Measurements from ENCODE around the gene TENM3.

Gene TENM3

GRCh38 chr4:182310962-182311361, 67.8 kb downstream of the TENM3 start:
- no peaks in the 10 kb centered on the region for H3K4me1 ChIP-seq (ENCODE audit: control insufficient read depth, insufficient read depth, low read length)
- H3K27me3 ChIP-seq (ENCODE audit: control insufficient read depth, insufficient read depth, low read length): no peaks in the 10 kb centered on the region
- no peak overlapping the region for H3K27ac ChIP-seq (ENCODE audit: low read depth, low read length)
- H3K4me3 ChIP-seq (ENCODE audit: low read depth, low read length): no peak overlapping the region
- H3K9me3 ChIP-seq (ENCODE audit: control insufficient read depth, insufficient read depth, low read length): peaks cover 6% of the 10 kb centered on the region; the same call in 1 of the 2 replicates
- no peaks in the 10 kb centered on the region for H3K36me3 ChIP-seq (ENCODE audit: control insufficient read depth, insufficient read depth, low read length)
- no peak overlapping the region for H3K9ac ChIP-seq (ENCODE audit: low read depth, low read length)

- H3K36me3 ChIP-seq (ENCODE audit: control insufficient read depth, insufficient read depth, low read length): no peaks in the 10 kb centered on the region
- H3K27ac ChIP-seq (ENCODE audit: low read depth, low read length): no peak overlapping the region
- no peaks in the 10 kb centered on the region for H3K4me1 ChIP-seq (ENCODE audit: control insufficient read depth, insufficient read depth, low read length)
- no peak overlapping the region for H3K9ac ChIP-seq (ENCODE audit: low read depth, low read length)
- peaks cover 6% of the 10 kb centered on the region; the same call in 1 of the 2 replicates for H3K9me3 ChIP-seq (ENCODE audit: control insufficient read depth, insufficient read depth, low read length)
- no peaks in the 10 kb centered on the region for H3K27me3 ChIP-seq (ENCODE audit: control insufficient read depth, insufficient read depth, low read length)
- H3K4me3 ChIP-seq (ENCODE audit: low read depth, low read length): no peak overlapping the region
Measured at GRCh38 chr4:182314537-182314936, 71.3 kb downstream of the TENM3 start.

- Histone ChIP-seq H3K27ac (ENCODE audit: low read depth, low read length) (no peak overlapping the region), H3K9me3 (ENCODE audit: control insufficient read depth, insufficient read depth, low read length) (peaks cover 6% of the 10 kb centered on the region; the same call in 1 of the 2 replicates), H3K9ac (ENCODE audit: low read depth, low read length) (no peak overlapping the region), H3K27me3 (ENCODE audit: control insufficient read depth, insufficient read depth, low read length) (no peaks in the 10 kb centered on the region), H3K36me3 (ENCODE audit: control insufficient read depth, insufficient read depth, low read length) (no peaks in the 10 kb centered on the region), H3K4me1 (ENCODE audit: control insufficient read depth, insufficient read depth, low read length) (0 out of 2 replicates have a peak, but pooled peaks cover 8% of the 10 kb centered on the region), H3K4me3 (ENCODE audit: low read depth, low read length) (no peak overlapping the region)
Measured at GRCh38 chr4:182318256-182318655, 75.1 kb downstream of the TENM3 start.

- H3K4me1 ChIP-seq (ENCODE audit: control insufficient read depth, insufficient read depth, low read length): 0 out of 2 replicates have a peak, but pooled peaks cover 8% of the 10 kb centered on the region
- no peak overlapping the region for H3K27ac ChIP-seq (ENCODE audit: low read depth, low read length)
- H3K4me3 ChIP-seq (ENCODE audit: low read depth, low read length): no peak overlapping the region
- no peaks in the 10 kb centered on the region for H3K9me3 ChIP-seq (ENCODE audit: control insufficient read depth, insufficient read depth, low read length)
- no peaks in the 10 kb centered on the region for H3K27me3 ChIP-seq (ENCODE audit: control insufficient read depth, insufficient read depth, low read length)
- no peaks in the 10 kb centered on the region for H3K36me3 ChIP-seq (ENCODE audit: control insufficient read depth, insufficient read depth, low read length)
- no peak overlapping the region for H3K9ac ChIP-seq (ENCODE audit: low read depth, low read length)
Measured at GRCh38 chr4:182320092-182320491, 76.9 kb downstream of the TENM3 start.

GRCh38 chr4:182320580-182320979, 77.4 kb downstream of the TENM3 start:
- Histone ChIP-seq H3K36me3 (ENCODE audit: control insufficient read depth, insufficient read depth, low read length) (no peaks in the 10 kb centered on the region), H3K4me3 (ENCODE audit: low read depth, low read length) (no peak overlapping the region), H3K9ac (ENCODE audit: low read depth, low read length) (no peak overlapping the region), H3K9me3 (ENCODE audit: control insufficient read depth, insufficient read depth, low read length) (no peaks in the 10 kb centered on the region), H3K27ac (ENCODE audit: low read depth, low read length) (no peak overlapping the region), H3K4me1 (ENCODE audit: control insufficient read depth, insufficient read depth, low read length) (0 out of 2 replicates have a peak, but pooled peaks cover 8% of the 10 kb centered on the region), H3K27me3 (ENCODE audit: control insufficient read depth, insufficient read depth, low read length) (no peaks in the 10 kb centered on the region)

- no peaks in the 10 kb centered on the region for H3K36me3 ChIP-seq (ENCODE audit: control insufficient read depth, insufficient read depth, low read length)
- no peak overlapping the region for H3K27ac ChIP-seq (ENCODE audit: low read depth, low read length)
- peaks cover 8% of the 10 kb centered on the region; the same call in 1 of the 2 replicates for H3K4me1 ChIP-seq (ENCODE audit: control insufficient read depth, insufficient read depth, low read length)
- no peak overlapping the region for H3K4me3 ChIP-seq (ENCODE audit: low read depth, low read length)
- H3K27me3 ChIP-seq (ENCODE audit: control insufficient read depth, insufficient read depth, low read length): no peaks in the 10 kb centered on the region
- no peak overlapping the region for H3K9ac ChIP-seq (ENCODE audit: low read depth, low read length)
- no peaks in the 10 kb centered on the region for H3K9me3 ChIP-seq (ENCODE audit: control insufficient read depth, insufficient read depth, low read length)
Measured at GRCh38 chr4:182324282-182324681, 81.1 kb downstream of the TENM3 start.

- H3K4me1 ChIP-seq (ENCODE audit: control insufficient read depth, insufficient read depth, low read length): peaks cover 18% of the 10 kb centered on the region
- H3K27me3 ChIP-seq (ENCODE audit: control insufficient read depth, insufficient read depth, low read length): no peaks in the 10 kb centered on the region
- H3K27ac ChIP-seq (ENCODE audit: low read depth, low read length): no peak overlapping the region
Measured at GRCh38 chr4:182325397-182325796, 82.2 kb downstream of the TENM3 start.

GRCh38 chr4:182325848-182326255, 82.7 kb downstream of the TENM3 start:
- H3K27ac ChIP-seq (ENCODE audit: low read depth, low read length): no peak overlapping the region
- peaks cover 22% of the 10 kb centered on the region for H3K4me1 ChIP-seq (ENCODE audit: control insufficient read depth, insufficient read depth, low read length)
- no peaks in the 10 kb centered on the region for H3K36me3 ChIP-seq (ENCODE audit: control insufficient read depth, insufficient read depth, low read length)
- no peaks in the 10 kb centered on the region for H3K27me3 ChIP-seq (ENCODE audit: control insufficient read depth, insufficient read depth, low read length)
- no peak overlapping the region for H3K9ac ChIP-seq (ENCODE audit: low read depth, low read length)
- H3K9me3 ChIP-seq (ENCODE audit: control insufficient read depth, insufficient read depth, low read length): no peaks in the 10 kb centered on the region
- no peak overlapping the region for H3K4me3 ChIP-seq (ENCODE audit: low read depth, low read length)

More at GRCh38 chr4:182325397-182325796, 82.2 kb downstream of the TENM3 start:
- Histone ChIP-seq H3K4me3 (ENCODE audit: low read depth, low read length) (no peak overlapping the region), H3K9me3 (ENCODE audit: control insufficient read depth, insufficient read depth, low read length) (no peaks in the 10 kb centered on the region), H3K9ac (ENCODE audit: low read depth, low read length) (no peak overlapping the region), H3K36me3 (ENCODE audit: control insufficient read depth, insufficient read depth, low read length) (no peaks in the 10 kb centered on the region)

- Histone ChIP-seq H3K4me3 (ENCODE audit: low read depth, low read length) (no peak overlapping the region), H3K27ac (ENCODE audit: low read depth, low read length) (no peak overlapping the region), H3K9ac (ENCODE audit: low read depth, low read length) (no peak overlapping the region), H3K9me3 (ENCODE audit: control insufficient read depth, insufficient read depth, low read length) (no peaks in the 10 kb centered on the region), H3K27me3 (ENCODE audit: control insufficient read depth, insufficient read depth, low read length) (no peaks in the 10 kb centered on the region), H3K36me3 (ENCODE audit: control insufficient read depth, insufficient read depth, low read length) (no peaks in the 10 kb centered on the region), H3K4me1 (ENCODE audit: control insufficient read depth, insufficient read depth, low read length) (peaks cover 17% of the 10 kb centered on the region)
Measured at GRCh38 chr4:182328505-182328904, 85.3 kb downstream of the TENM3 start.

- Histone ChIP-seq H3K9me3 (ENCODE audit: control insufficient read depth, insufficient read depth, low read length) (no peaks in the 10 kb centered on the region), H3K9ac (ENCODE audit: low read depth, low read length) (no peak overlapping the region), H3K4me1 (ENCODE audit: control insufficient read depth, insufficient read depth, low read length) (peaks cover 10% of the 10 kb centered on the region), H3K36me3 (ENCODE audit: control insufficient read depth, insufficient read depth, low read length) (no peaks in the 10 kb centered on the region), H3K27ac (ENCODE audit: low read depth, low read length) (no peak overlapping the region), H3K27me3 (ENCODE audit: control insufficient read depth, insufficient read depth, low read length) (no peaks in the 10 kb centered on the region), H3K4me3 (ENCODE audit: low read depth, low read length) (no peak overlapping the region)
Measured at GRCh38 chr4:182337366-182337765, 94.2 kb downstream of the TENM3 start.

GRCh38 chr4:182338063-182338462, 94.9 kb downstream of the TENM3 start:
- Histone ChIP-seq H3K4me3 (ENCODE audit: low read depth, low read length) (no peak overlapping the region), H3K27me3 (ENCODE audit: control insufficient read depth, insufficient read depth, low read length) (no peaks in the 10 kb centered on the region), H3K36me3 (ENCODE audit: control insufficient read depth, insufficient read depth, low read length) (no peaks in the 10 kb centered on the region), H3K9me3 (ENCODE audit: control insufficient read depth, insufficient read depth, low read length) (no peaks in the 10 kb centered on the region), H3K27ac (ENCODE audit: low read depth, low read length) (no peak overlapping the region), H3K9ac (ENCODE audit: low read depth, low read length) (no peak overlapping the region), H3K4me1 (ENCODE audit: control insufficient read depth, insufficient read depth, low read length) (peaks cover 17% of the 10 kb centered on the region)

- H3K4me3 ChIP-seq (ENCODE audit: low read depth, low read length): no peak overlapping the region
- H3K9ac ChIP-seq (ENCODE audit: low read depth, low read length): no peak overlapping the region
Measured at GRCh38 chr4:182338746-182339145, 95.5 kb downstream of the TENM3 start.

More at GRCh38 chr4:182338746-182339145, 95.5 kb downstream of the TENM3 start:
- H3K9me3 ChIP-seq (ENCODE audit: control insufficient read depth, insufficient read depth, low read length): no peaks in the 10 kb centered on the region
- H3K27ac ChIP-seq (ENCODE audit: low read depth, low read length): peak overlapping the region; percentile 21
- no peaks in the 10 kb centered on the region for H3K27me3 ChIP-seq (ENCODE audit: control insufficient read depth, insufficient read depth, low read length)
- H3K4me1 ChIP-seq (ENCODE audit: control insufficient read depth, insufficient read depth, low read length): peaks cover 23% of the 10 kb centered on the region
- H3K36me3 ChIP-seq (ENCODE audit: control insufficient read depth, insufficient read depth, low read length): no peaks in the 10 kb centered on the region
